ENCODE results near the gene IMMP2L.

- TF ChIP-seq CTCF (conservative IDR thresholded peaks at IDR 0.05; ENCODE audit: low read length) (no peak), EZH2phosphoT487 (IDR thresholded peaks at IDR 0.05; ENCODE audit: borderline replicate concordance) (no peak)
Measured at GRCh38 chr7:111160297-111160696, 402.0 kb downstream of the IMMP2L start.

All from Loucy (cell line).